HG02642 (cell line): ENCODE results near the gene PRPF39.
"Not testable (repeated sequence)": the region's sequence is repeated elsewhere in the genome, so short reads cannot be mapped to it uniquely, and the experiment has no call there.

Experiments used
- ATAC-seq: cut with Tn5 transposase; IDR thresholded peaks from one replicate; pipeline ENCODE4 v1.9.1; 2021; ENCODE audit warnings: mild to moderate bottlenecking; ENCODE audit not compliant: unreplicated experiment, poor library complexity

PRPF39 gene

GRCh38 chr14:45080416-45080968 lies 3.4 kb upstream of the PRPF39 start:
- not testable (repeated sequence) for ATAC-seq

GRCh38 chr14:45081096-45081495 lies 2.8 kb upstream of the PRPF39 start:
- ATAC-seq, result not testable (repeated sequence)

- no peak for ATAC-seq
Measured at GRCh38 chr14:45082420-45082819, 1.5 kb upstream of the PRPF39 start.

- no peak for ATAC-seq
Measured at GRCh38 chr14:45083617-45083975, 320 bp upstream of the PRPF39 start.

- ATAC-seq, result no peak
Measured at GRCh38 chr14:45084946-45085346, 1.0 kb downstream of the PRPF39 start.

GRCh38 chr14:45089813-45090212 lies 5.9 kb downstream of the PRPF39 start:
- ATAC-seq, result peak; percentile 74

GRCh38 chr14:45091710-45092109 lies 7.8 kb downstream of the PRPF39 start:
- ATAC-seq, result no peak

GRCh38 chr14:45094275-45094674 lies 10.4 kb downstream of the PRPF39 start:
- ATAC-seq, result no peak

- ATAC-seq, result no peak
Measured at GRCh38 chr14:45095143-45095542, 11.2 kb downstream of the PRPF39 start.

GRCh38 chr14:45096218-45096617 lies 12.3 kb downstream of the PRPF39 start:
- no peak for ATAC-seq

- no peak for ATAC-seq
Measured at GRCh38 chr14:45103806-45104205, 19.9 kb downstream of the PRPF39 start.

- no peak for ATAC-seq
Measured at GRCh38 chr14:45104561-45104960, 20.6 kb downstream of the PRPF39 start.

GRCh38 chr14:45112896-45113781 lies 29.2 kb downstream of the PRPF39 start:
- no peak for ATAC-seq

- no peak for ATAC-seq
Measured at GRCh38 chr14:45114327-45114726, 30.4 kb downstream of the PRPF39 start.

GRCh38 chr14:45118594-45118993 lies 34.7 kb downstream of the PRPF39 start:
- ATAC-seq, result no peak

GRCh38 chr14:45120096-45120495 lies 36.2 kb downstream of the PRPF39 start:
- ATAC-seq, result no peak

- ATAC-seq, result no peak
Measured at GRCh38 chr14:45123271-45123670, 39.4 kb downstream of the PRPF39 start.

- no peak for ATAC-seq
Measured at GRCh38 chr14:45125754-45126153, 41.8 kb downstream of the PRPF39 start.

GRCh38 chr14:45128963-45129629 lies 45.2 kb downstream of the PRPF39 start:
- no peak for ATAC-seq

GRCh38 chr14:45133683-45134050 lies 49.8 kb downstream of the PRPF39 start:
- ATAC-seq, result no peak
